GM12878 (cell line): Measurements from ENCODE around the gene SETD2. TPM values are rescaled to one million over a fixed set of nuclear protein-coding genes. Genes with fewer than 3 reads are reported as not detected.

Experiments used
- ATAC-seq: fragments of 200-7000 bp; cut with Tn5 transposase; 3 replicates; pipeline ENCODE4 v1.9.1; 2020; ENCODE audit warnings: mild to moderate bottlenecking, moderate library complexity
- BruUV-seq: library from RNA; stranded (reverse); fragments of 400-500 nt; replicated peaks from 2 replicates; lab custom pipeline; 2021; lab: Mats Ljungman, UMichigan
- CTCF ChIA-PET: fragments of 300-600 bp; sonication (Branson Sonifier 250); formaldehyde crosslinking; extraction: SDS; loops from one replicate; lab custom pipeline; 2021; ENCODE audit warnings: inconsistent platforms; lab: Yijun Ruan, JAX
- POLR2A ChIA-PET: fragments of 350-600 bp; formaldehyde crosslinking; extraction: SDS; loops from one replicate; lab custom pipeline; 2021; ENCODE audit warnings: inconsistent platforms; lab: Charles Lee
- RAD21 ChIA-PET: fragments of 300-600 bp; sonication (Branson Sonifier 250); formaldehyde crosslinking; loops from one replicate; lab custom pipeline; 2023; ENCODE audit warnings: antibody characterized with exemption; ENCODE audit not compliant: unreplicated experiment; lab: Charles Lee
- SMC1A ChIA-PET: fragments of 300-600 bp; sonication (Branson Sonifier 250); formaldehyde crosslinking; loops from one replicate; lab custom pipeline; 2023; ENCODE audit not compliant: unreplicated experiment, uncharacterized antibody; lab: Charles Lee
- DNase-seq: peaks from one replicate; pipeline ENCODE4 v3.0.0-alpha.2; 2011; ENCODE audit warnings: low read depth, low spot score
- FAIRE-seq: peaks from 3 replicates; lab custom pipeline; 2011; peaks lifted over from hg19 to GRCh38; lab: Jason Lieb, UNC
- H2AFZ ChIP-seq: 2 replicates; pipeline ENCODE4 v1.6.0; 2011; ENCODE audit warnings: low read depth, low read length, control low read depth; ENCODE audit not compliant: control insufficient read depth
- H3K27ac ChIP-seq: 2 replicates; pipeline ENCODE4 v1.5.1; 2011; ENCODE audit warnings: control low read depth; ENCODE audit not compliant: control insufficient read depth, insufficient read depth
- H3K27me3 ChIP-seq, 2 experiments: replicated peaks in 1 of 2; 2 replicates each; pipeline versions ENCODE4 v1.6.0 to v1.6.1; 2011; ENCODE audit warnings: low read length in 1 of 2; ENCODE audit not compliant: control insufficient read depth in 2 of 2, insufficient read depth in 2 of 2
- H3K36me3 ChIP-seq, 2 experiments: 2 replicates each; pipeline ENCODE4 v1.5.1; 2011; ENCODE audit warnings: low read length in 1 of 2; ENCODE audit not compliant: control insufficient read depth in 2 of 2, insufficient read depth in 2 of 2
- H3K4me1 ChIP-seq: 2 replicates; pipeline ENCODE4 v1.6.1; 2011; ENCODE audit warnings: mild to moderate bottlenecking, low read length, moderate library complexity, mixed read lengths; ENCODE audit not compliant: control insufficient read depth, insufficient read depth
- H3K4me2 ChIP-seq: 2 replicates; pipeline ENCODE4 v1.6.0; 2011; ENCODE audit warnings: control low read depth; ENCODE audit not compliant: control insufficient read depth, insufficient read depth
- H3K4me3 ChIP-seq: fragments of 200-600 bp; sonication (generic); 2 replicates; pipeline ENCODE4 v1.5.1; 2016
- H3K79me2 ChIP-seq: 2 replicates; pipeline ENCODE4 v1.6.0; 2011; ENCODE audit warnings: low read length; ENCODE audit not compliant: control insufficient read depth, insufficient read depth
- H3K9ac ChIP-seq: 2 replicates; pipeline ENCODE4 v1.8.0; 2011; ENCODE audit warnings: low read length, control low read depth, mixed read lengths; ENCODE audit not compliant: control insufficient read depth, insufficient read depth
- H3K9me3 ChIP-seq: replicated peaks from 3 replicates; pipeline ENCODE4 v1.5.1; 2011; ENCODE audit warnings: mild to moderate bottlenecking, low read length; ENCODE audit not compliant: control insufficient read depth, insufficient read depth
- H4K20me1 ChIP-seq: 2 replicates; pipeline ENCODE4 v1.6.0; 2011; ENCODE audit not compliant: control insufficient read depth, insufficient read depth
- BACH1 ChIP-seq: fragments of 450-650 bp; IDR thresholded peaks from 2 replicates; pipeline ENCODE4 v1.6.1; 2017; ENCODE audit warnings: mild to moderate bottlenecking, borderline replicate concordance
- BCL11A ChIP-seq: IDR thresholded peaks from 2 replicates; pipeline ENCODE4 v1.6.1; 2011; ENCODE audit warnings: low read depth, low read length
- BHLHE40 ChIP-seq, 2 experiments: fragments of 450-650 bp in 1 of 2; IDR thresholded peaks; 2 replicates each; pipeline ENCODE4 v1.6.1; 2011 to 2017; ENCODE audit warnings: low read depth in 2 of 2, borderline replicate concordance in 1 of 2, improper control_type of control experiment in 1 of 2, low read length in 1 of 2, mild to moderate bottlenecking in 1 of 2
- CEBPB ChIP-seq, 2 experiments: fragments of 150-350 bp in 1 of 2; IDR thresholded peaks; 2 replicates each; pipeline ENCODE4 v1.6.1; 2012 to 2014; ENCODE audit warnings: low read depth in 2 of 2, low read length in 2 of 2, borderline replicate concordance in 1 of 2, inconsistent platforms in 1 of 2
- DPF2 ChIP-seq: fragments of 450-650 bp; IDR thresholded peaks from 2 replicates; pipeline ENCODE4 v1.6.1; 2017; ENCODE audit warnings: mild to moderate bottlenecking
- EGR1 ChIP-seq, 2 experiments: IDR thresholded peaks; 1 replicate in 1 of 2; 2 replicates in 1 of 2; pipeline ENCODE4 v1.6.1; 2011 to 2012; ENCODE audit warnings: low read depth in 2 of 2, low read length in 2 of 2, borderline replicate concordance in 1 of 2, mild to moderate bottlenecking in 1 of 2, moderate library complexity in 1 of 2
- EZH2 ChIP-seq: IDR thresholded peaks from 2 replicates; pipeline ENCODE4 v1.6.1; 2012; ENCODE audit warnings: low read depth, mild to moderate bottlenecking, control low read depth, inconsistent platforms, low read length, borderline replicate concordance; ENCODE audit not compliant: control insufficient read depth
- HDAC2 ChIP-seq: fragments of 200-600 bp; sonication (generic); IDR thresholded peaks from 2 replicates; pipeline ENCODE4 v1.6.1; 2017
- IKZF1 ChIP-seq: fragments of 450-650 bp; conservative IDR thresholded peaks from 2 replicates; pipeline ENCODE4 v1.6.1; 2017; ENCODE audit warnings: antibody characterized with exemption, mild to moderate bottlenecking
- IRF4 ChIP-seq: IDR thresholded peaks from 2 replicates; pipeline ENCODE4 v1.6.1; 2011; ENCODE audit warnings: low read depth, low read length
- IRF5 ChIP-seq: fragments of 450-650 bp; IDR thresholded peaks from 2 replicates; pipeline ENCODE4 v1.6.1; 2017; ENCODE audit warnings: borderline replicate concordance
- MTA2 ChIP-seq: fragments of 450-650 bp; IDR thresholded peaks from 2 replicates; pipeline ENCODE4 v1.6.1; 2016; ENCODE audit warnings: low read depth, mild to moderate bottlenecking, moderate library complexity
- MTA3 ChIP-seq: IDR thresholded peaks from 2 replicates; pipeline ENCODE4 v1.6.1; 2012; ENCODE audit warnings: low read length, inconsistent platforms, borderline replicate concordance
- RELB ChIP-seq: fragments of 450-650 bp; IDR thresholded peaks from 2 replicates; pipeline ENCODE4 v1.6.1; 2017; ENCODE audit warnings: low read depth, mild to moderate bottlenecking, moderate library complexity
- SMARCA5 ChIP-seq: fragments of 450-650 bp; IDR thresholded peaks from 2 replicates; pipeline ENCODE4 v1.6.1; 2017; ENCODE audit warnings: mild to moderate bottlenecking
- SPI1 ChIP-seq: IDR thresholded peaks from 2 replicates; pipeline ENCODE4 v1.6.1; 2011; ENCODE audit warnings: low read depth, mild to moderate bottlenecking, low read length, moderate library complexity, borderline replicate concordance; ENCODE audit not compliant: insufficient read depth
- SREBF1 ChIP-seq: IDR thresholded peaks from 2 replicates; pipeline ENCODE4 v1.6.1; 2012; ENCODE audit warnings: mild to moderate bottlenecking, low read length
- USF1 ChIP-seq: IDR thresholded peaks from 2 replicates; pipeline ENCODE4 v1.6.1; 2011; ENCODE audit warnings: borderline replicate concordance, low read depth, mild to moderate bottlenecking, moderate library complexity, mixed read lengths, low read length; ENCODE audit not compliant: insufficient read depth; ENCODE audit errors: extremely low read length
- WGBS: methylation state at CpG from one replicate; pipeline ENCODE4 v1.1.6; 2016; ENCODE audit warnings: low lambda C conversion rate; ENCODE audit not compliant: insufficient replicate concordance, insufficient coverage; ENCODE audit errors: missing lambda C conversion rate; 5-methylcytosine and 5-hydroxymethylcytosine counted together
- in situ Hi-C: fragments of 300-500 bp; cut with MboI; formaldehyde crosslinking; loops from 9 replicates; pipeline ENCODE4 v1.14.3; 2018; ENCODE audit warnings: mixed read lengths
- intact Hi-C: fragments of 100-400 bp; cut with micrococcal nuclease; formaldehyde crosslinking; loops from one replicate; pipeline ENCODE4 v1.14.2; 2022; ENCODE audit not compliant: unreplicated experiment
- polyA plus RNA-seq, 11 experiments: library from polyadenylated mRNA; depleted of rRNA in 4 of 11; unstranded in 6 of 11; stranded (reverse) in 5 of 11; fragments of >200 nt; fragmentation: Nextera tagmentation in 4 of 11; fragmentation: Illumina TruSeq in 1 of 11; extraction: Ambion mirVana in 4 of 11; extraction: Trizol in 1 of 11; gene quantifications; 1 replicate in 1 of 11; 2 replicates in 10 of 11; pipeline versions ENCODE4 v1.2.1 to v1.2.3, GENCODE V29; 2011 to 2016; ENCODE audit warnings: inconsistent platforms in 2 of 11, missing spikeins in 2 of 11, low read depth in 1 of 11
- total RNA-seq, 4 experiments: library from RNA; depleted of rRNA in 3 of 4; stranded (reverse); fragments of >200 nt in 3 of 4; fragmentation: Illumina TruSeq in 1 of 4; extraction: Trizol in 1 of 4; gene quantifications; 2 replicates each; pipeline versions ENCODE4 v1.2.1 to v1.2.3, GENCODE V29; 2013 to 2021

SETD2 gene
- total and polyA plus RNA-seq, 10 of the 15 experiments (the other 5 are each of a cell fraction or from before 2014, with no cell fraction given): 8.4 to 44.9 (median 24.5) TPM

DNA sequence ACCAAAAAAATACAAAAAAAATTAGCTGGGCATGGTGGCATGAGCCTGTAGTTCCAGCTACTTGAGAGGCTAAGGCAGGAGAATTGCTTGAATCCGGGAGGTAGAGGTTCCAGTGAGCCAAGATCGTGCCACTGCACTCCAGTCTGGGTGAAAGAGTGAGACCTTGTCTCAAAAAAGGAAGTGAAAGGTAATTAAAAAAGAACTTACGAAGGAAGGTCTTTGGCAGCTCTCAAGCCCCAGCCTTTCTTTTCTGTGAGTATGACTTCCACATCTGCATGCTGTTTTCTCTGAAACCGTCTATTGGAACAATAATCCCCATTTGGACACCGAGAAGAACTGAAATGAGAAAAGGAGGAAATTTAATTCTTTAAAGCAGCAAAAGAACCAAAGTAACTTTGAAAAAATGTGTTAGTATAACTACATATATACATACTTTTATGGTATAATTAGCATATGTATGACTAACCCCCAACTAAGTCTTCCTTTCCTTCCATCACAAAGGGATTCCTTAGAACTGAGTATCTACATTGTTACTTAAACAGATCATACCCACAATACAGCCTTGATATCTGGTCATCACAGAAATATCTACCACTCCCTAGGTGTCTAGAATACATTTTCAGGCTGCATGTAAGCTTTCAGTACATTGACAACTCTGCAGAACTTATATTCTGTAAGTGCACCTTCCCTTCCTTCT is 50.1 kb downstream of the SETD2 start:
- ChIA-PET RAD21 (interaction anchor here (1.2 to 1.5 kb wide), 4 partner anchors 9 to 50 kb away, joined by 3 to 4 read pairs (median 3); partner anchors contain the start of gene SETD2), CTCF (interaction anchor here (1.1 to 1.8 kb wide), 3 partner anchors 39 to 112 kb away, joined by 3 to 5 read pairs (median 3); partner anchors contain the start of gene SETD2), POLR2A (interaction anchor here (0.6 to 1.2 kb wide), 2 partner anchors 10 to 45 kb away, joined by 3 read pairs; no protein-coding TSS in a partner anchor), SMC1A (interaction anchor here (0.6 to 2.0 kb wide), 15 partner anchors 11 to 508 kb away, joined by 3 to 11 read pairs (median 3); partner anchors contain the start of genes PTPN23 and SETD2)
- Histone ChIP-seq H3K4me3 (no peak overlapping the region), H3K27me3 (no peaks in the 10 kb centered on the region), H3K79me2 (peaks cover 2% of the 10 kb centered on the region), H3K27ac (peak overlapping the region; percentile 36; the same call in 1 of the 2 replicates), H4K20me1 (no peaks in the 10 kb centered on the region), H3K9me3 (no peaks in the 10 kb centered on the region), H2AFZ (no peak overlapping the region), H3K9ac (no peak overlapping the region), H3K36me3 (peaks cover 3 to 39% of the 10 kb centered on the region in 2 experiments), H3K4me2 (no peak overlapping the region; the same call in 1 of the 2 replicates), H3K4me1 (peaks cover 10% of the 10 kb centered on the region; the same call in 1 of the 2 replicates)
- in situ Hi-C loops: no loop called here
- FAIRE-seq (no peak), DNase-seq (peak; percentile 20), ATAC-seq (peak; percentile 93)
- WGBS: 30% methylated on average over 5 of the region's 5 CpGs
- intact Hi-C loops: no loop called here
- no TSS peak for BruUV-seq
- TF ChIP-seq HDAC2 (no peak), EGR1 (IDR thresholded peaks at IDR 0.05; ENCODE audit: borderline replicate concordance in 1 of 2, low read depth in 2 of 2, low read length in 2 of 2) (no peak), RELB (0 out of 2 replicates have a peak, but pooled peaks have one; percentile 38), BACH1 (no peak), IRF4 (no peak), CEBPB (IDR thresholded peaks at IDR 0.05; ENCODE audit: borderline replicate concordance in 1 of 2, low read depth in 2 of 2, low read length in 2 of 2) (no peak), MTA3 (no peak), SMARCA5 (0 out of 2 replicates have a peak, but pooled peaks have one; percentile 6), BHLHE40 (IDR thresholded peaks at IDR 0.05; ENCODE audit: borderline replicate concordance in 1 of 2, low read depth in 2 of 2, low read length in 1 of 2) (peak in 1 of 2 experiments; percentile 28; a peak in 1 of 4 replicates), USF1 (no peak), EZH2 (no peak), SREBF1 (no peak), BCL11A (peak; percentile 53; the same call in 1 of the 2 replicates), IRF5 (no peak), MTA2 (peak; percentile 82), DPF2 (peak; percentile 55), IKZF1 (peak; percentile 43; the same call in 1 of the 2 replicates), SPI1 (peak; percentile 92)
